ENCODE data around the gene SPI1.
"Not testable (repeated sequence)": the region's sequence is repeated elsewhere in the genome, so short reads cannot be mapped to it uniquely, and the experiment has no call there.

Gene SPI1

GRCh38 chr11:47337229-47337924, 41.0 kb downstream of the SPI1 start:
- DNase-seq, result no peak

GRCh38 chr11:47336595-47336994, 41.8 kb downstream of the SPI1 start:
- DNase-seq, result no peak

GRCh38 chr11:47335733-47336132, 42.6 kb downstream of the SPI1 start:
- no peak for DNase-seq

- DNase-seq, result not testable (repeated sequence)
Measured at GRCh38 chr11:47334699-47335411, 43.5 kb downstream of the SPI1 start.

GRCh38 chr11:47333886-47334443, 44.4 kb downstream of the SPI1 start:
- DNase-seq, result no peak

GRCh38 chr11:47333526-47333845, 44.9 kb downstream of the SPI1 start:
- no peak for DNase-seq

GRCh38 chr11:47332791-47333525, 45.4 kb downstream of the SPI1 start:
- DNase-seq, result no peak

- no peak for DNase-seq
Measured at GRCh38 chr11:47332303-47332711, 46.0 kb downstream of the SPI1 start.

GRCh38 chr11:47331454-47332302, 46.7 kb downstream of the SPI1 start:
- no peak for DNase-seq

- no peak for DNase-seq
Measured at GRCh38 chr11:47329987-47330931, 48.1 kb downstream of the SPI1 start.

- DNase-seq, result no peak
Measured at GRCh38 chr11:47329431-47329986, 48.8 kb downstream of the SPI1 start.

GRCh38 chr11:47328449-47329390, 49.6 kb downstream of the SPI1 start:
- DNase-seq, result no peak

- no peak for DNase-seq
Measured at GRCh38 chr11:47327949-47328348, 50.4 kb downstream of the SPI1 start.

GRCh38 chr11:47327025-47327424, 51.3 kb downstream of the SPI1 start:
- DNase-seq, result no peak

GRCh38 chr11:47326198-47326597, 52.1 kb downstream of the SPI1 start:
- no peak for DNase-seq

GRCh38 chr11:47325271-47326041, 52.9 kb downstream of the SPI1 start:
- no peak for DNase-seq

GRCh38 chr11:47324520-47324919, 53.8 kb downstream of the SPI1 start:
- DNase-seq, result no peak

- no peak for DNase-seq
Measured at GRCh38 chr11:47318166-47318565, 60.2 kb downstream of the SPI1 start.
